ENCODE measurements around the gene RUVBL1.

DNA sequence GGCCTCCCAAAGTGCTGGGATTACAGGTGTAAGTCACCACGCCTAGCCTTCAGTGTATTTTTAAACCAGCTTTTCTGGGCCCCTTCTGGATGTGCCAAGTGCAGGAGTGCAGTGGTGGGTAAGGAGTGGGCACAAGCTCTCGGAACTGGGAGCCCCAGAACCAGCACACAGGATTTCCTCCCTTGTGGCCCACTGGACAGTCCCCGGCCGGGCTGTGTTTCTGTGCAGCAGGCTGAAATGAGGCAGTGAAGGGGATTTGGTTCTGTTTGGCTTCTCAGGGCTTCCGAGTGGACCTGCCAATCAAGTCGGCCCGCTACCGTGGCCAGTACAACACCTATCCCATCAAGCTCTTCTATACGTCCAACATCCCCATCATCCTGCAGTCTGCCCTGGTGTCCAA, 56.9 kb downstream of the RUVBL1 start:
- no peak for TF ChIP-seq POLR2AphosphoS5 (IDR thresholded peaks at IDR 0.05)
- TF ChIP-seq, protein P1, sequence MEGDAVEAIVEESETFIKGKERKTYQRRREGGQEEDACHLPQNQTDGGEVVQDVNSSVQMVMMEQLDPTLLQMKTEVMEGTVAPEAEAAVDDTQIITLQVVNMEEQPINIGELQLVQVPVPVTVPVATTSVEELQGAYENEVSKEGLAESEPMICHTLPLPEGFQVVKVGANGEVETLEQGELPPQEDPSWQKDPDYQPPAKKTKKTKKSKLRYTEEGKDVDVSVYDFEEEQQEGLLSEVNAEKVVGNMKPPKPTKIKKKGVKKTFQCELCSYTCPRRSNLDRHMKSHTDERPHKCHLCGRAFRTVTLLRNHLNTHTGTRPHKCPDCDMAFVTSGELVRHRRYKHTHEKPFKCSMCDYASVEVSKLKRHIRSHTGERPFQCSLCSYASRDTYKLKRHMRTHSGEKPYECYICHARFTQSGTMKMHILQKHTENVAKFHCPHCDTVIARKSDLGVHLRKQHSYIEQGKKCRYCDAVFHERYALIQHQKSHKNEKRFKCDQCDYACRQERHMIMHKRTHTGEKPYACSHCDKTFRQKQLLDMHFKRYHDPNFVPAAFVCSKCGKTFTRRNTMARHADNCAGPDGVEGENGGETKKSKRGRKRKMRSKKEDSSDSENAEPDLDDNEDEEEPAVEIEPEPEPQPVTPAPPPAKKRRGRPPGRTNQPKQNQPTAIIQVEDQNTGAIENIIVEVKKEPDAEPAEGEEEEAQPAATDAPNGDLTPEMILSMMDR (IDR thresholded peaks at IDR 0.05) = no peak
- no peak for TF ChIP-seq POLR2A (IDR thresholded peaks at IDR 0.05)
- TF ChIP-seq EP300 (IDR thresholded peaks at IDR 0.05) = no peak

Measured in stomach (tissue), 4 donors.